PC-3 (cell line): ENCODE results near the gene PKD2L2.

ENCODE experiments used
- EZH2 ChIP-seq: fragments of 300-600 bp; sonication (generic); IDR thresholded peaks from one replicate; pipeline ENCODE4 v1.6.1; 2017; ENCODE audit warnings: antibody characterized with exemption, mild to moderate bottlenecking, low read length; ENCODE audit not compliant: unreplicated experiment
- TF ChIP-seq, protein P1 (sequence below): fragments of 300-600 bp; sonication (generic); conservative IDR thresholded peaks from 2 replicates; pipeline ENCODE4 v1.5.1; 2017; ENCODE audit warnings: antibody characterized with exemption, low read depth, mild to moderate bottlenecking, low read length

DNA sequence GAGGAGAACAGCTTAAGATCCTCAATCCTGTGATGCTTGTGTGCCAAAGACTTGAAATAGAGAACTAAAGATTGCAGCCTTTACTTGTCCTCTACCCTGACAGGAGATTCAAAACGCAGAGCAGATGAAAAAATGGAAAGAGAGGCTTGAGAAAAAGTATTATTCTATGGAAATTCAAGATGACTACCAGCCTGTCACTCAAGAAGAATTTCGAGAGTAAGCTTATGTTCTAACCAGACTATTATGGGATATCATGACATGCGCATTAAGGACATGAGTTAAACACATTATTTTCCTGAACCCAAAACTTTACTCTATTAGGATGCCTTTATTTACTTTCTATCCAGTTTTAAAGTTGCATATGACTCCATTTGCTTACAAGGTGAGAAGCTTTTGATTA is 46.4 kb downstream of the PKD2L2 start:
- TF ChIP-seq, protein P1, sequence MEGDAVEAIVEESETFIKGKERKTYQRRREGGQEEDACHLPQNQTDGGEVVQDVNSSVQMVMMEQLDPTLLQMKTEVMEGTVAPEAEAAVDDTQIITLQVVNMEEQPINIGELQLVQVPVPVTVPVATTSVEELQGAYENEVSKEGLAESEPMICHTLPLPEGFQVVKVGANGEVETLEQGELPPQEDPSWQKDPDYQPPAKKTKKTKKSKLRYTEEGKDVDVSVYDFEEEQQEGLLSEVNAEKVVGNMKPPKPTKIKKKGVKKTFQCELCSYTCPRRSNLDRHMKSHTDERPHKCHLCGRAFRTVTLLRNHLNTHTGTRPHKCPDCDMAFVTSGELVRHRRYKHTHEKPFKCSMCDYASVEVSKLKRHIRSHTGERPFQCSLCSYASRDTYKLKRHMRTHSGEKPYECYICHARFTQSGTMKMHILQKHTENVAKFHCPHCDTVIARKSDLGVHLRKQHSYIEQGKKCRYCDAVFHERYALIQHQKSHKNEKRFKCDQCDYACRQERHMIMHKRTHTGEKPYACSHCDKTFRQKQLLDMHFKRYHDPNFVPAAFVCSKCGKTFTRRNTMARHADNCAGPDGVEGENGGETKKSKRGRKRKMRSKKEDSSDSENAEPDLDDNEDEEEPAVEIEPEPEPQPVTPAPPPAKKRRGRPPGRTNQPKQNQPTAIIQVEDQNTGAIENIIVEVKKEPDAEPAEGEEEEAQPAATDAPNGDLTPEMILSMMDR = no peak
- TF ChIP-seq EZH2 = no peak
